Cardiac muscle cell (in vitro differentiated cells and primary cell): ENCODE measurements around the gene SND1. TPM values are rescaled to one million over a fixed set of nuclear protein-coding genes. Genes with fewer than 3 reads are reported as not detected.
A peak's percentile ranks its signal among the peaks of the same experiment; 100 is the strongest.

Experiments
- DNase-seq, 2 donors: peaks; one replicate each; pipeline versions ENCODE4 v3.0.0 to v3.0.0-alpha.2; 2010 to 2017; ENCODE audit warnings: low read depth in 1 of 2, low spot score in 1 of 2
- H3K27ac ChIP-seq: fragments of 200-600 bp; sonication (generic); 2 replicates; pipeline ENCODE4 v1.5.1; 2016
- H3K27me3 ChIP-seq: fragments of 200-600 bp; sonication (generic); 2 replicates; pipeline ENCODE4 v1.6.0; 2016; ENCODE audit warnings: control low read depth
- H3K36me3 ChIP-seq: fragments of 200-600 bp; sonication (generic); 2 replicates; pipeline ENCODE4 v1.5.1; 2016; ENCODE audit warnings: control low read depth
- H3K4me1 ChIP-seq: fragments of 200-600 bp; sonication (generic); 2 replicates; pipeline ENCODE4 v1.8.1; 2017; ENCODE audit warnings: low read depth, mild to moderate bottlenecking, mixed run types
- H3K4me3 ChIP-seq: fragments of 200-600 bp; sonication (generic); 2 replicates; pipeline ENCODE4 v1.5.1; 2016; ENCODE audit warnings: mild to moderate bottlenecking
- H3K9me3 ChIP-seq: fragments of 200-600 bp; sonication (generic); 2 replicates; pipeline ENCODE4 v1.5.1; 2017; ENCODE audit warnings: low read depth, mild to moderate bottlenecking, control low read depth
- CTCF ChIP-seq: IDR thresholded peaks from 2 replicates; pipeline ENCODE4 v1.5.1; 2012; ENCODE audit warnings: low read depth, mild to moderate bottlenecking, low read length
- polyA plus RNA-seq: library from polyadenylated mRNA; unstranded; fragments of >200 nt; fragmentation: Nextera tagmentation; extraction: Ambion mirVana; gene quantifications from 2 replicates; pipeline ENCODE4 v1.2.1, GENCODE V29; 2016
- total RNA-seq: library from RNA; depleted of rRNA; stranded (reverse); fragments of >200 nt; gene quantifications from 2 replicates; pipeline ENCODE4 v1.2.3, GENCODE V29; 2016

Gene SND1
- total and polyA plus RNA-seq, 2 experiments from 2014 or later = 114 to 172 TPM

- H3K27ac ChIP-seq = no peak overlapping the region
- TF ChIP-seq CTCF = no peak
- no peaks in the 10 kb centered on the region for H3K4me1 ChIP-seq
- no peak overlapping the region for H3K4me3 ChIP-seq
- H3K27me3 ChIP-seq = no peaks in the 10 kb centered on the region
- no peaks in the 10 kb centered on the region for H3K36me3 ChIP-seq
- no peak for DNase-seq
- no peaks in the 10 kb centered on the region for H3K9me3 ChIP-seq
Observed at GRCh38 chr7:128081351-128081750, 429.4 kb downstream of the SND1 start.

GRCh38 chr7:128081808-128082207 is 429.8 kb downstream of the SND1 start:
- no peak overlapping the region for H3K27ac ChIP-seq
- H3K9me3 ChIP-seq = no peaks in the 10 kb centered on the region
- TF ChIP-seq CTCF = no peak
- H3K4me1 ChIP-seq = no peaks in the 10 kb centered on the region
- no peaks in the 10 kb centered on the region for H3K36me3 ChIP-seq
- no peaks in the 10 kb centered on the region for H3K27me3 ChIP-seq
- H3K4me3 ChIP-seq = no peak overlapping the region
- DNase-seq = no peak

GRCh38 chr7:128082431-128082830 is 430.4 kb downstream of the SND1 start:
- H3K27ac ChIP-seq = no peak overlapping the region
- H3K4me3 ChIP-seq = no peak overlapping the region
- H3K36me3 ChIP-seq = no peaks in the 10 kb centered on the region
- no peak for TF ChIP-seq CTCF
- no peak for DNase-seq
- H3K27me3 ChIP-seq = no peaks in the 10 kb centered on the region
- H3K9me3 ChIP-seq = no peaks in the 10 kb centered on the region
- H3K4me1 ChIP-seq = no peaks in the 10 kb centered on the region

- Histone ChIP-seq H3K27me3 (no peaks in the 10 kb centered on the region), H3K9me3 (no peaks in the 10 kb centered on the region), H3K4me3 (no peak overlapping the region), H3K4me1 (no peaks in the 10 kb centered on the region), H3K27ac (no peak overlapping the region), H3K36me3 (peaks cover 4% of the 10 kb centered on the region)
- TF ChIP-seq CTCF = no peak
- peak; percentile 41 to 60 for DNase-seq
Observed at GRCh38 chr7:128084896-128085608, 433.1 kb downstream of the SND1 start.

- no peak for TF ChIP-seq CTCF
- no peak overlapping the region for H3K4me3 ChIP-seq
- DNase-seq = no peak
- no peaks in the 10 kb centered on the region for H3K4me1 ChIP-seq
- H3K36me3 ChIP-seq = peaks cover 13% of the 10 kb centered on the region
- H3K27ac ChIP-seq = no peak overlapping the region
- no peaks in the 10 kb centered on the region for H3K9me3 ChIP-seq
- no peaks in the 10 kb centered on the region for H3K27me3 ChIP-seq
Observed at GRCh38 chr7:128090492-128090891, 438.5 kb downstream of the SND1 start.
